PFSK-1 (cell line): ENCODE measurements around the gene CLDN11.

Source experiments
- FOXP2 ChIP-seq: optimal IDR thresholded peaks from 2 replicates; pipeline ENCODE3; 2011; ENCODE audit warnings: borderline replicate concordance, control low read depth, inconsistent platforms; ENCODE audit not compliant: insufficient read depth; ENCODE audit errors: extremely low read length, extremely low read depth
- POLR2AphosphoS5 ChIP-seq: IDR thresholded peaks from 2 replicates; pipeline ENCODE4 v1.6.1; 2012; ENCODE audit warnings: low read depth, mild to moderate bottlenecking, control low read depth, low read length, moderate library complexity
- SIN3A ChIP-seq: IDR thresholded peaks from 2 replicates; pipeline ENCODE4 v1.6.1; 2012; ENCODE audit warnings: mild to moderate bottlenecking, low read length, moderate library complexity, borderline replicate concordance; ENCODE audit not compliant: insufficient read depth
- TAF1 ChIP-seq: IDR thresholded peaks from 2 replicates; pipeline ENCODE4 v1.6.1; 2012; ENCODE audit warnings: low read length, control low read depth, borderline replicate concordance; ENCODE audit not compliant: insufficient read depth
- TF ChIP-seq, protein P1 (sequence below), 2 experiments: IDR thresholded peaks; 2 replicates each; pipeline versions ENCODE4 v1.6.1 to v1.8.0; 2011 to 2012; ENCODE audit warnings: low read depth in 2 of 2, low read length in 2 of 2, control low read depth in 1 of 2, inconsistent platforms in 1 of 2, mild to moderate bottlenecking in 1 of 2, moderate library complexity in 1 of 2; ENCODE audit not compliant: insufficient read depth in 1 of 2

CLDN11 gene

DNA sequence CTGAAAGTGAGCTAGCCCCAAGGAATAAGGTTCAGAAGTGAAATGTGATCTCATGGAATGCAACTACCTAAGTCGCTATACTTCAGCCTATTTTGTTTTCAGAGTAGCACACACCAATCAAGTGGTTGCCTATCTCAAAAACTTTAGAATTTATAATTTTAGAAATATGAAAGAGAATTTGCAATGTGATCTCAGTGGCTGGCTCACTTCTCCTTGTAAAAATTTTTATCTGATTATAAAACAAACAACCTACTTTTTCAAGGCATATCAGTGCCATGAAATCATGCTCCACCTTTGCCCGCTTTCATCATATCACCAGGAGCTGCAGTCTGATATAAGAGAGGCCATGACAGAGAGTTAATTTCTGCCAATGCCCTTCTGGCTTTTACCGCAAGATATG lies 47.3 kb downstream of the CLDN11 start:
- TF ChIP-seq, protein P1, sequence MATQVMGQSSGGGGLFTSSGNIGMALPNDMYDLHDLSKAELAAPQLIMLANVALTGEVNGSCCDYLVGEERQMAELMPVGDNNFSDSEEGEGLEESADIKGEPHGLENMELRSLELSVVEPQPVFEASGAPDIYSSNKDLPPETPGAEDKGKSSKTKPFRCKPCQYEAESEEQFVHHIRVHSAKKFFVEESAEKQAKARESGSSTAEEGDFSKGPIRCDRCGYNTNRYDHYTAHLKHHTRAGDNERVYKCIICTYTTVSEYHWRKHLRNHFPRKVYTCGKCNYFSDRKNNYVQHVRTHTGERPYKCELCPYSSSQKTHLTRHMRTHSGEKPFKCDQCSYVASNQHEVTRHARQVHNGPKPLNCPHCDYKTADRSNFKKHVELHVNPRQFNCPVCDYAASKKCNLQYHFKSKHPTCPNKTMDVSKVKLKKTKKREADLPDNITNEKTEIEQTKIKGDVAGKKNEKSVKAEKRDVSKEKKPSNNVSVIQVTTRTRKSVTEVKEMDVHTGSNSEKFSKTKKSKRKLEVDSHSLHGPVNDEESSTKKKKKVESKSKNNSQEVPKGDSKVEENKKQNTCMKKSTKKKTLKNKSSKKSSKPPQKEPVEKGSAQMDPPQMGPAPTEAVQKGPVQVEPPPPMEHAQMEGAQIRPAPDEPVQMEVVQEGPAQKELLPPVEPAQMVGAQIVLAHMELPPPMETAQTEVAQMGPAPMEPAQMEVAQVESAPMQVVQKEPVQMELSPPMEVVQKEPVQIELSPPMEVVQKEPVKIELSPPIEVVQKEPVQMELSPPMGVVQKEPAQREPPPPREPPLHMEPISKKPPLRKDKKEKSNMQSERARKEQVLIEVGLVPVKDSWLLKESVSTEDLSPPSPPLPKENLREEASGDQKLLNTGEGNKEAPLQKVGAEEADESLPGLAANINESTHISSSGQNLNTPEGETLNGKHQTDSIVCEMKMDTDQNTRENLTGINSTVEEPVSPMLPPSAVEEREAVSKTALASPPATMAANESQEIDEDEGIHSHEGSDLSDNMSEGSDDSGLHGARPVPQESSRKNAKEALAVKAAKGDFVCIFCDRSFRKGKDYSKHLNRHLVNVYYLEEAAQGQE (IDR thresholded peaks at IDR 0.05; ENCODE audit: insufficient read depth in 1 of 2, low read depth in 2 of 2, low read length in 2 of 2) = no peak
- TF ChIP-seq TAF1 = no peak
- no peak for TF ChIP-seq SIN3A
- no peak for TF ChIP-seq FOXP2
- TF ChIP-seq POLR2AphosphoS5 = no peak

GRCh38 chr3:170467007-170467406 lies 48.3 kb downstream of the CLDN11 start:
- TF ChIP-seq TAF1 = no peak
- no peak for TF ChIP-seq FOXP2
- no peak for TF ChIP-seq SIN3A
- TF ChIP-seq, protein P1 (IDR thresholded peaks at IDR 0.05; ENCODE audit: insufficient read depth in 1 of 2, low read depth in 2 of 2, low read length in 2 of 2) = no peak
- TF ChIP-seq POLR2AphosphoS5 = no peak

DNA sequence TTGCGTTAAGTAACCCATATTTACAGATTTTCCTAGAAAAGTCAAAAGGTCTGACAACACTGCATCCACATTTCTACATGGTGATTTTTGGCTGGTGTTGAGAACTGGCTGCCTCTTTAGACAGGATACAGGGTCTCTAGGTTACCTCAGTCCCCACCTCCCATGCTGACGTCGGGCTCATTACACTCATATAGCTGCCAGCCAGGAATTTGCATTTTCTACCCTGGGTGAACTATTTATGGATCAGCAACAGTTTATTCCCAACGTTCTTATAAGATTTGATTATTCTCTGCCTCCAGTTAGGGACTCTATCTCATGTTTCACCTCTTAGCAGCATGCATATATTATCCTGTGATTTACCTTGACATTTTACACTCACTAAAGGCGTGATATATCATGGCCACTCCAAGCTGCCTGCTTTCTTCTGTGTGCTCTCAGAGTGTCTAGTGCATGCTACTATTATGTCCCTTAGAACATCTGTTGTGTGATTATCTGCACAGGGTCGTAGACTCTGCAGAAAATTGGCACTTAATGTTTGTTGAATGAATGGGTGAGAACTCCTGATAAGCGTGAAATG lies 49.0 kb downstream of the CLDN11 start:
- TF ChIP-seq FOXP2 = no peak
- TF ChIP-seq SIN3A = no peak
- TF ChIP-seq, protein P1 (IDR thresholded peaks at IDR 0.05; ENCODE audit: insufficient read depth in 1 of 2, low read depth in 2 of 2, low read length in 2 of 2) = no peak
- TF ChIP-seq TAF1 = no peak
- no peak for TF ChIP-seq POLR2AphosphoS5

GRCh38 chr3:170469151-170470062 lies 50.7 kb downstream of the CLDN11 start:
- no peak for TF ChIP-seq FOXP2
- TF ChIP-seq TAF1 = no peak
- no peak for TF ChIP-seq POLR2AphosphoS5

DNA sequence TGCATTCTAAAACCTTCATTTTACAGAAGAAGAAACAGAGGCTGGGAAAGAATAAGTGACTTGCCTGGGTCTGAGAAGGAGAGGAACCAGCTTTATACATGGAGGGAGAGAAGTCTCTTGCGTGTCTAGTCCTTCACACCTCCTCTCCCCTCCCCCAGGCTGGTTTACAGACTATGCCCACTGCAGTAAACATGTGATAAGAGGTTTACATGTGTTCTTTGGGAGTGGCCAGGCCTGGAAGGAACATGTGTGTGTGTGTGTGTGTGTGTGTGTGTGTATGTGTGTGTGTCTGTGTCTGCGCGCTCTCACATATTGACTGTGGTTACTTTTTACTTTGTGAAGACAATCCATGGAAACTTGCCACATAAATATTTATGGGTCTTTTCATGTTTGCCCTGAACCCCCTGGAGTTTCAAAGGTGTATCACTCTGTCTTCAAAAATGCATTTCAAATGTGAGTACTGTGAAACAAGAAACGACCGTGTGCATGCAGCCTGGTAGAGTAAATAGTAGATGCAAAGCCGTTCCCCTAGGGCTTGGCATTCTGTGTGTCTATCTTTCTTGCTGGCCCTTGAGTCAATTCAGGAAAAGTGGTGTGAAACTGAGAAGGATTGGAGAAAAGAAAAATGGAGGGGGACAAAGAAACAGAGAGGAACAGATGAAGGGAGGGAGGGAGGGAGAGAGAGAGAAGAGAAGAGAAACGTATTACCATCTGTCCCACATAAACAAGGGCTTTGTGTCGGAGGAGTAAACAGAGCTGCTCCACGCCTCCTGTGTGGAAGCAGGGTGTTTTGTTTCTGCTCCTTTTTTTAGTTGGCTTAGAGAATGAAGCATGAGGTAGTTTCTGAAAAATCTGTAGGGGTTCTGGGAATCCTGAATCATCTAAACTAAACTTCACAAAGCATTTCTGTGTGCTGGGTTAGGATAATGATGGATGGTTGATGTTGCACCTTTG lies 51.7 kb downstream of the CLDN11 start:
- no peak for TF ChIP-seq SIN3A
- TF ChIP-seq, protein P1 (IDR thresholded peaks at IDR 0.05; ENCODE audit: insufficient read depth in 1 of 2, low read depth in 2 of 2, low read length in 2 of 2) = no peak
- no peak for TF ChIP-seq TAF1
- no peak for TF ChIP-seq POLR2AphosphoS5
- TF ChIP-seq FOXP2 = peak; percentile 57
